Activated gamma-delta T cell treated with anti-CD3 and anti-CD28 coated beads, Interleukin-2, amount 50 U/mL, for 16 hours (primary cell): Measurements from ENCODE around the gene FAM163B.
A peak's percentile ranks its signal among the peaks of the same experiment; 100 is the strongest.

Experiments used
- DNase-seq: peaks from one replicate; pipeline ENCODE4 v3.0.0-alpha.2; 2020; ENCODE audit warnings: low read depth

The FAM163B gene

DNA sequence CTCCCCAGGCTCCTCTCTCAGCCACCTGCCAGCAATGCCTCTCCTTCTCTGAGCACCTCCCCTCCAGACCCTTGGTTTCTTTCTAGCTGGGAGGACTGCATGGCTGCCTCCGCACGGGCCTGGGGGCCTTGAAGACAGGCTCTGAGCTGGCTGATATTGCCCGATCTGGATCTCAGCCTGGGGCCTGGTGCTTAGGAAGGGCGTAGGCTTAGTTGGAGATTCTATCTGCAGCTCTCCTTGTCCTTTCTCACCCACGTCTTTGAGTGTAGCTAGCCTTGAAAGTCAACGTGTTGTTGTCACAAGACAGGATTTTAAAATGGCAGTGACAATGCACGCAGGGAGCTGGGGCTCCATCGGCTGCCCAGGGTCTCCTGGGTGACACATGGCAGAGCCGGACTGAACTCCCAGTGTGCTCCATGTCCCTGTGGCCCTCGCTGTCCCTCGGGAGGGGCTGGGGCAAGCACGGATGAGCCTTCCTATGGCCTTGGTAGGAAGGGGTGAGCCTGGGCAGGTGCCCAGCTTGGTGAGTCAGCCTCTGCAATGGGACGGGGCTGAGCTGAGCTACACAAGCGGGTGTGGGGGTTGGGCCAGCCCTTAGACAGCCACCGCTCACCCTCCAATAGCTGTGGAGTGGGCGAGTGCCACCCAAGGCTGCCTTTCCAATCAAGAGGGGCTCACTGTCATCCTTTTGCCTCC lies 65.3 kb downstream of the FAM163B start:
- no peak for DNase-seq

DNA sequence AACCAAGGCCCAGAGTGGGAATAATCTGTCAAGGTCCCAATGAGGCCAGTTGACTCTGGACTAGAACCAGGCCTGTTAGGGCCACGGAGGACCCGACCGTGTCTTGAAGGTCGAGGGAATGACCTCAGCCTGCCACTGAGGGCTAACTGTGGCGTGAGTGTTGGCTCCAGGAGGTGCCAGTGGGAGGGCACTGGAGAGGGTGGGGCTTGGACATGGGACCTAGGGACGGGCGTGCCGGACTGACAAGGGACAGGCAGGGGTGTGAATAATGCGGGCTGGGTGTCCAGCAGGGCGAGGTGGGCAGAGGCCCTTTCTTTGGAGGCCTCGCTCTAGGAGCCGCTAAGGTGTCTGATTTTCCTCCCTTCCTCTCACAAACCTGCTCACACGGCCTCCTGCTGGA lies 67.2 kb downstream of the FAM163B start:
- no peak for DNase-seq

DNA sequence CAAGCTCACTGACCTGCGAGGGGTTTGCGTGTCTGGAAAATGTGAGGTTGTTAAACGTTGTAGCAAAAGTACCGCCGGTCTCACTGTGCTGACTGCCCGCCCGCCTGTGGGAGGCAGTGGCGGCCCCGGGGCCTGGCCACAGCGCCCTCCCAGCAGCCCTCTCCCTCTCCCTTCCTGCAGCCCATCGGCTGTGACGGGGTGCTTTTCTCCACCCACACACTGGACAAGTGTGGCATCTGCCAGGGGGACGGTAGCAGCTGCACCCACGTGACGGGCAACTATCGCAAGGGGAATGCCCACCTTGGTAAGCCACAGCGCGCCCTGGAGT lies 68.5 kb downstream of the FAM163B start:
- no peak for DNase-seq

DNA sequence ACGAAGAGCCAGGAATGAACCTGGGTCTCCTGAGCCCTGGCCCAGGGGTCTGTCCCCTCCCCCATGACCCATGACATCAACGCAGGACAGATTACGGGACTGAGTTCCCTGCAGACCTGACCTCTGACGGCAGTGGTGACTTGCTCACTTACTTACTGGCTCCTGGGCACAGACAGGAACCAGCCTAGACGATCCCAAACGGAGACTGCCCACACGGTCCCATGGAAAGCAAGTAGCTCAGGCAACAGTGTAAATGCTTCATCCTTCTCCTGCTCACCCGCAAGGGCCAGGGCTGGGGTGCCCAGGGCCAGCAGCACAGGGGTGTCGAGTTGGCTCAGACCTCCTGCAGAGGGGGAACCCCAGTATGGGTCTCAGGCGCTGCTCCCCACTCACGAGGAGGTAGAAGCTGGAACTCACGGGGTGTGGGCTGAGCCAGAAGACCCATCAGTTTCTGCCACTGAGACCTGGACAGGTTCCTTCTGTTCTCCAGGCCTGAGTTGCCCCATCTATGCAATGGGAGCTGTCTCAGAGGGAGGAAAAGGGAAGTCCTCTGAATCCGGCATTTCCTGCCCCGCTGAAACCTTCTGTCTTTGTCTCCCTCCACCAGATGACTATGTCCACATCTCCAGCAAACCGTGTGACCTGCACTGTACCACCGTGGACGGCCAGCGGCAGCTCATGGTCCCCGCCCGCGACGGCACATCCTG lies 69.0 kb downstream of the FAM163B start:
- no peak for DNase-seq

- DNase-seq = no peak
Measured at GRCh38 chr9:133538851-133539833, 70.0 kb downstream of the FAM163B start.

DNA sequence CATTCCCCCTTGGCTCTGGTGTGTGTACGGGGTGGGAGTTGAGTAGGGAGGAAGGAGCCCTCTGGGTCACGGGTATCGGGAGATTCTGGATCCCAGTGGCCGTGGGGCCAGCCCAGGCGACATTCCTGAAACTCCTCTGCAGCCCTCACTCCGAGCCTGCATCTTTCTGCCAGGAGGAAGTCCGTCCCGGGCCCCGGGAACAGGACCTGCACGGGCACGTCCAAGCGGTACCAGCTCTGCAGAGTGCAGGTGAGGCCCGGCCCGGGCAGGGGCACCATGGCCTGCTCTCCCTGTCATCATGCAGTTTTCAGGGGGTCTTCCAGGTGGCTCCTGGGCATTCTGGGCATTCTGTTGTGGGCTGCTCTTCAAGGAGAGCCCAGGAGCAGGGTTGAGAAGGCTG lies 71.0 kb downstream of the FAM163B start:
- DNase-seq = no peak

DNA sequence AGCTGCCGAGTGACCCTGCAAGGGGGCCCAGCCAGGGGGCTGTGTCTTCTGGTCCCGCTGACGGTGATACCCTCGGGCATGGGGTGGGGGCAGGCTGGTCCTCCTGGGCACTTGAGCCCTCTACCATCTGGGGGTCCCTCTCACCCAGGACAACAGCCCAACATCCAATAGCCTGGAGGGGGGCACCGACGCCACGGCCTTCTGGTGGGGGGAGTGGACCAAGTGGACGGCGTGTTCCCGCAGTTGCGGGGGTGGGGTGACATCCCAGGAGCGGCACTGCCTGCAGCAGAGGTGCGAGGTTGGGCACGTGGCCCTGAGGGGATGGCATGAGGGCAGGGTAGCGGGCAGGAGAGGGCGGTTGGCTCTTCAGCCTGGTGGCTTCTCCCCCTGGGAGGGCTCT lies 71.9 kb downstream of the FAM163B start:
- DNase-seq = no peak

- no peak for DNase-seq
Measured at GRCh38 chr9:133536536-133536935, 72.7 kb downstream of the FAM163B start.

DNA sequence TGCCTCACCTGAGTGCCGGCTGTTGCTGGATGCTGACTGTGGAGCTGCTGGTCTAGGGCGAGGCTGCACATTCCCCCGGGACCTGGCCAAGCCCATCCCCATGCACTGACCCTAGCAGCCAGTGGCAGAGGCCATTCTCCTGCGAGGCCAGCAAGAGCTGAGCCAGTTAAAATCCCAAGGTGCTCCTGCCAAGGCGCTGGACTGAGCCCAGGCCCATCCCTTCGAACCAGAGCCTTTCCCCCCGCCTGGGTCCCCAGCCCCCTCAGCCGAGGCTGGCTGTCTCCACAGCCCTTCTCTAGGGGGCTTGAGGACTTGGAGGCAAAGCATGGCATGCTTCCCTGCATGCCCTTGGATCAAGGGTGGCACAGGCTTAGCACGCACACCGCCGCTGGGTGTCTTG lies 73.1 kb downstream of the FAM163B start:
- DNase-seq = no peak

GRCh38 chr9:133535306-133535877 lies 73.8 kb downstream of the FAM163B start:
- DNase-seq = no peak

- peak; percentile 19 for DNase-seq
Measured at GRCh38 chr9:133534346-133535291, 74.6 kb downstream of the FAM163B start, which contains the start of gene ADAMTSL2. TSS of gene ADAMTSL2 (plus strand) at chr9:133534704. CDS start at chr9:133536713, 2,009 bp downstream.

DNA sequence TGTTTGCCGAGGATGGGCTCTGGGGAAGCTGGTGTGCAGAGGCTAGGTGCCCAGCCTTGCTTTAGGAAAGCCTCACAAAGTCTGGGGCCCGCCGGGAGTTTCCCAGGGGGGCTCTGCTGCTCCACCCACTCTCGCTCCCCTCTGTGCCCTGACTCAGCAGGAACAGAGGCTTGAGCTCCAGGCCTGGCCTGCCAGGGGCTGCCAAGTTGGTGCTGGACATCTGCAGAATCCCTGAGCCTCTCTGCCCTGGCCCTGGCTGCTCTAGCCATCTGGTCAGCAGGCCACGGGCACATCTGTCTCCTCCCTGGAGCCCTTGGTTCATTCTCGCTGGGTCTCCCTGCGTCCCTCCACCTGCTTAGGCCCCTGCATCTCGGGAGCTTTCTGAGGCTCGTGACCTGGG lies 75.3 kb downstream of the FAM163B start:
- DNase-seq = no peak

DNA sequence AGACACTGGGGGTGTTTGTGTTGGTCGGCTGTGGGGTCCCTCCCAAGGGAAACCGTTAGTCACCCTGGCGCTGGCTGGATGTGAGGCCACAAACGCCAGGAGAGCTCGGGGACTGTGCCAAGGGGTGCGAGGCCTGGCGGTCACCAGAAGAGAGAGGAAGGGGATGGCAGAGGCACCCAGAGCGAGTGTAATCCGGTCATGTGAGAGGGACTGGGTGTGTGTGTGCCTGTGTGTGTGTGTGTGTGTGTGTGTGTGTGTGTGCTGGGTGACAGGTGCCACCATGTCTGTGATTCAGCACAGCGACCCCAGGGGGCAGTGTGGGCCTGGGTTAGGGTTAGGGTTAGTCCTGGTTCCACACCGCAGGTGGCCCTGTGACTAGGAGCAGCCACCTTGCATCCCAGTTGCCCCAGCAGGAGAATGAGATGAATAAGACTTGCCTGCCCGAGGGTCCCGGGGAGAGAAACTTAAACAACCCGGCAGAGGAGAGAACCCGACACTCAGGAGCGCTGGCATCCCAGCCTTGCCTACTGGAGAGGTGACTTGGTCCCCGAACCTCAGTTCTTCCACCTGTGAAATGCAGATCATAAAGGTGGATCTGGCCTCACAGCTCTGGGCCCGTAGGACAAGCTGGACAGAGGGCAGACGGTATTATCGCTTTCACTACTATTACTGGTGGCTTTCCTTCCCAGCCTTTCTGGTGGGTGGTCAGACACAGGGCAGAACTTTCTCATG lies 76.1 kb downstream of the FAM163B start:
- peak; percentile 27 for DNase-seq

DNA sequence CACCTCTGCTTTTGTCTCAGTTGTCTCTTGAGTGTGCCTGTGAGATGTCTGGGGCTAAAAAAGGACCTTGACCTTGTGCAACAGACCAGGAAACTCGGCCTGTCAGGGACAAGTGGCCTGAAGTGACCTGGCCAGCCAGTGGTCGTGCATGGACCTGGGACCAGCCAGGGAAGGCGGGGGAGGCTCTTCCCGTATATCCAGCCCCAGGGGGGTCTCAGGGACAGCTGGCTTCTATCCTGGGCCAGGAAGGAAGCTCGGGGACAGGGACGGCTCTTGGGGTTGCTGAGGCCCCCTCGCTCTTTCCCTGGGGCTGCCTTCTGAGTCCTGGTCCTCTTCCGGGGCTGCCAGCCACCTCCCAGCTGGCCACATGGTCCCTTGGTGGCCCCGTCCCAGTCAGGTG lies 77.9 kb downstream of the FAM163B start:
- no peak for DNase-seq

GRCh38 chr9:133529874-133530273 lies 79.3 kb downstream of the FAM163B start:
- no peak for DNase-seq

DNA sequence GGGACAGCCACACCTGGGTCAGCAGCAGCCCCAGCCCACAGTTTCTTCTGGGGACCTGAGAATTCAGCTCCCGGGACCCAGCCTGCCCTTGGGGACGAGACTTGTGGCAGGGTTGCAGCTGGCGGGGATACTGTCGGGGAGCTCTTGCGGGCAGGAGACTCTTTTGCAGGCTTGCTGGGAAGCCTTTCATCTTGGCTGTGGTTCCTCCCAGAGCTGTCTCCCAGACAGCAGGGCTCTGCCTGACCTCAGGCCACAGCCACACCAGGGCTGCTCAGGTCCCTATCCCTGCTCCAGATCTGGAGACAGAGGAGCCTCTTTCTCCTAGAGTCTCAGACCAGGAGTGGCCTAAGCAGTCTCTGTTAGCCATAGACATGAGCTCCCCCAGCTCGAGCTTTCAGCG lies 79.7 kb downstream of the FAM163B start:
- no peak for DNase-seq

- DNase-seq = no peak
Measured at GRCh38 chr9:133528876-133529241, 80.3 kb downstream of the FAM163B start.

DNA sequence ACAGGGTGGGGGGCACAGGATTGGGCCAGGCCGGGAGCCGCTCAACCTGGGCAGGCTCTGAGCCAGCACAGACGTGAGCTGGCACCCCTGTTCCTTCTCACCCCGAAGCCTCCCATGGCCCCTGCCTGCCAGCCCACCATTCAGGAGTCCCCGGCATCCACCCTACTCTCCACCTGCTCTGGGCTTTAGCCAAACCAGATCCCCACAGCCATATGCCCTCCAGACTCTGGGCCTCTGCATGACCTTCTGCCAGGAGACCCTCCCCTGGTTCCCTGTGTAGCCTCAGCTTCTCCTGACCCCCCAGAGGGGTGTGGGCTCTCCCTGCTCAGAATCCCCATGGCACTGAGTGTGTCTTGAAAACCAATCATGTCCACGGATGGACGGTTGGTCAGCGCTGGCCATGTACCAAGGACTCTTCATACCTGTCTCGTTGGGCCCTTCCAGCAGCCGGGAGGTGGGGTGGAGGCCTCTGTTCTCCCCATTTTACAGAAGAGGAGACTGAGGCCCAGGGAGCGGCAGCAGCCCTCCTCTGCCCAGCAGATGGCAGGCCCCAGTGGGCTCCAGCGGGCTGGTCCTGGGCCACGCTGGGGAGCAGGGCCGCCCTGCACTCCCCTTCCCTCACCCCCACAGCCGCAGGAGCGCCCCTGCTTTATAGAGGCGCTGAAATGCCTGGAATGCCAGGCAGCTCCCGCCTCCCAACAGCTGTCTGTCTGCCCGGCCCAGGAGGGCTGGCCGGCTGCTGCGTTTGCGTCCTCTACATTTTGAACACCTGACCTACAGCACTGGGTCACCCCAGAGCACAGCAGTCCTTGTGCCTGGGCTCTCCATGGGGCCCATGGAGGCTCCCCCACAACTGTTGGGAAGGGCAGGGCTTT lies 81.0 kb downstream of the FAM163B start:
- no peak for DNase-seq

GRCh38 chr9:133527444-133527920 lies 81.7 kb downstream of the FAM163B start:
- DNase-seq = no peak
